GM12865 (cell line): ENCODE measurements around the gene MAML3.

ENCODE experiments used
- DNase-seq: peaks from one replicate; pipeline ENCODE4 v3.0.0; 2010; ENCODE audit warnings: low read depth
- H3K4me3 ChIP-seq: 2 replicates; pipeline ENCODE4 v1.5.1; 2011; ENCODE audit warnings: mild to moderate bottlenecking, low read depth, low read length, control low read depth
- CTCF ChIP-seq: IDR thresholded peaks from 2 replicates; pipeline ENCODE4 v1.5.1; 2011; ENCODE audit warnings: low read length, control low read depth, low read depth, inconsistent platforms; ENCODE audit not compliant: insufficient read depth; ENCODE audit errors: missing control alignments

MAML3 gene

GRCh38 chr4:140052050-140052449, 101.9 kb downstream of the MAML3 start:
- DNase-seq, result peak; percentile 7
- TF ChIP-seq CTCF, result peak; percentile 40
- H3K4me3 ChIP-seq, result no peak overlapping the region

DNA sequence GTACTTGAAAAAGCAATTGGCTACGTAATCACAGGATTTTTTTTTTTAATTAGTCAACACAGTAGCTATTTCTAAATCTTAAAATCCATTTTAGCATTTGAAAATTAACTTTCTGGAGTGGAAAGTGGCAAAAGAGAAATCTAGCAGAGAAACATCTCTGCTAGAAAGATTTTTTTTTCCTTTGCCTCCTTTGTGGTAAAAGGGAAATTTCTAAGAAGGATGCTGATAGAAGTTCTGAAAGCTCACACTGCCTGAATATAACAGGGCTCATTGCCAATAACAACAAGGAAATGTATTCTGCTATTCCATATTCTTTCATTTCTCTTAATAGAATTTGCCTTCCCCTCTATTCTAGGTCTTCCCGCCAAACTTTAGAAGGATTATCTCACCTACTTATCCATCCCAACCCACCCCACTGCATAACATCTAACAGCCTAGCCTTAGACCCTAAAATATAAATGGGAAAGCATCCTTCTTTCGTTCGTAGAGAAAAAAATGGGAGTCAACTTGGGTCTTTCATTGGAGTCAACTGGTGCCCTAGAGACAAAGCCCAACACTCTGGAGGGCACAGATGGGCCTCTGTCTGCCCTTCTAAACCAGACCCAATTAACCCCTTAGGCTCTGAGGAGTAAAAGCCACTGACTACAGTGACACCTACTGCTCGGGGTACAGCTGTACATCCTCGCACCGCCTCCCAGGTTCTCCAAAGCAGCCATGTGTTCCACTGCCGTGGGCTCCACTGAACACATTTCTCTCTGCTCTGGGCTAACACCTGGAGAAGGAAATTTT, 103.9 kb downstream of the MAML3 start:
- TF ChIP-seq CTCF, result peak; percentile 34
- H3K4me3 ChIP-seq, result no peak overlapping the region
- peak; percentile 26 for DNase-seq

GRCh38 chr4:140049024-140049848, 104.7 kb downstream of the MAML3 start:
- no peak overlapping the region for H3K4me3 ChIP-seq
- TF ChIP-seq CTCF, result no peak
- DNase-seq, result peak; percentile 20

DNA sequence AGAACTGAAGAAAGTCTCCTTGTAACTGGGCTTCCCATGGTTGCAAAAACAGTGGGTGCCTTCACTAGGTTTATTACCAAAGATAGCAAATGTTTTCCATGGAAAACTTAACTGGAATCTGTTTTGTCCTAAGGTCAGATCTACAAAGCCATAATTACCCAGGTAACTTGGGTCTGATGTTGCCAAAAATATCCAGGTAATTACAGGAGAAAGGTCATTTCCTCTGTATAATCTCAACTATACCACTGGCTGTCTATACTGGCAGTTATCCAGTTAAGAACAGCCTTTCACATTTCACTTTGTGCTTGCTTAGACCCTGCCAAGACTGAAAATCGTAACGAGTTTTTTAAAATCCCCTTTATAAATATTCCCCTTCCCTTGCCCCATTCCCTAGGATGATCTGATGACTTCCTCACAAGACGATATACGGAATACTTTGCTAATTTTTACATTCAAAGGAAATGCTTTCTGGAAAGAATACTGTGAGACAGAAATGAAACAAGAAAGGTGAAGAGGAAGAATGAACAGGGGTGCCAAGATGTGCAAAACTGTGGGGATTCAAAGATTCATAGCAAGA, 105.5 kb downstream of the MAML3 start:
- TF ChIP-seq CTCF, result no peak
- no peak overlapping the region for H3K4me3 ChIP-seq
- no peak for DNase-seq

- no peak for TF ChIP-seq CTCF
- no peak for DNase-seq
- H3K4me3 ChIP-seq, result no peak overlapping the region
Measured at GRCh38 chr4:140047786-140048185, 106.2 kb downstream of the MAML3 start.

DNA sequence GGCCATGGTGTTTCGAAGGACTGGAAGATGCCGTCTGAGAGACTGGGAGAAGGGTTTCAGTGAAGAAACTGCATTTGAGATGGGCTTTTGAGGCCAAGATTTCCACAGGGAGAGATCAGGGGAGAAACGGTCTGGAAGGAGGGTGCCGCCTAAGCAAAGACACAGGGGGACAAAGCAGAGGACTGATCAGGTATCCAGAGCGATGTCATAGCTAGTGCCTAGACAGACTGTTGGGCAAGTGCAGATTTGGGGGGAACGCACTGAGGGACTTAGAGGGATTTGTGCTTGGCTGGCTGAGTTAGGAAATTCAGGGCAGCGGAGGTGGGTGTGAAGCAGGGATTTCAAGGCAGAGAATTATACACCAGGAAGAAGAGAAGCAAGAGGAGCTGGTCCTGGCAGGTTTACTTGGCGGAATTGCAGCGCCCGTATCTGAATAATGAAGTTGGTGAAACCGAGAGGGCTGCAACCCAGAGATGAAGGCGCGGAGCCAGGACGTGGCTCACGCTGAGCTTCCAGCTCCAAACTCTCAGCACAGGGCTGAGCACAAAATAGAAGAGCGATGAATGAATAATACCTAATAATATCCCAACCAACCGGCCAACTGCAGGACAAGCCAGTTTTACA, 106.9 kb downstream of the MAML3 start:
- no peak overlapping the region for H3K4me3 ChIP-seq
- no peak for TF ChIP-seq CTCF
- DNase-seq, result no peak
